Skeletal muscle tissue (tissue), 4 donors: ENCODE results near the gene SPATA13. TPM values are rescaled to one million over a fixed set of nuclear protein-coding genes. Genes with fewer than 3 reads are reported as not detected.

Source experiments
- H3K27ac ChIP-seq: one replicate; pipeline ENCODE4 v1.7.0; 2013; ENCODE audit warnings: mild to moderate bottlenecking, low read depth, low read length, inconsistent platforms
- H3K27me3 ChIP-seq, 3 donors: one replicate each; pipeline ENCODE4 v1.7.0; 2013; ENCODE audit warnings: low read length in 3 of 3; ENCODE audit not compliant: control insufficient read depth in 3 of 3, insufficient read depth in 3 of 3
- H3K36me3 ChIP-seq, 3 donors: one replicate each; pipeline ENCODE4 v1.7.0; 2013; ENCODE audit warnings: low read length in 3 of 3; ENCODE audit not compliant: control insufficient read depth in 3 of 3, insufficient read depth in 3 of 3
- H3K4me1 ChIP-seq, 3 donors: one replicate each; pipeline ENCODE4 v1.7.0; 2013; ENCODE audit warnings: low read length in 3 of 3, mild to moderate bottlenecking in 3 of 3; ENCODE audit not compliant: control insufficient read depth in 3 of 3, insufficient read depth in 3 of 3
- H3K4me3 ChIP-seq, 3 donors: one replicate each; pipeline ENCODE4 v1.7.0; 2013; ENCODE audit warnings: low read length in 3 of 3
- H3K9ac ChIP-seq, 3 donors: one replicate each; pipeline ENCODE4 v1.7.0; 2013; ENCODE audit warnings: low read length in 3 of 3, mild to moderate bottlenecking in 3 of 3, moderate library complexity in 2 of 3, low read depth in 1 of 3
- H3K9me3 ChIP-seq, 3 donors: one replicate each; pipeline ENCODE4 v1.7.0; 2013; ENCODE audit warnings: low read length in 3 of 3; ENCODE audit not compliant: control insufficient read depth in 3 of 3
- total RNA-seq: library from RNA; depleted of rRNA; stranded (reverse); fragments of >200 nt; gene quantifications from one replicate; pipeline ENCODE4 v1.2.3, GENCODE V29; 2014
- donor health status: Osteomylitis.

The SPATA13 gene
- total RNA-seq, 1 donor from 2014 or later, result 3.7 TPM

DNA sequence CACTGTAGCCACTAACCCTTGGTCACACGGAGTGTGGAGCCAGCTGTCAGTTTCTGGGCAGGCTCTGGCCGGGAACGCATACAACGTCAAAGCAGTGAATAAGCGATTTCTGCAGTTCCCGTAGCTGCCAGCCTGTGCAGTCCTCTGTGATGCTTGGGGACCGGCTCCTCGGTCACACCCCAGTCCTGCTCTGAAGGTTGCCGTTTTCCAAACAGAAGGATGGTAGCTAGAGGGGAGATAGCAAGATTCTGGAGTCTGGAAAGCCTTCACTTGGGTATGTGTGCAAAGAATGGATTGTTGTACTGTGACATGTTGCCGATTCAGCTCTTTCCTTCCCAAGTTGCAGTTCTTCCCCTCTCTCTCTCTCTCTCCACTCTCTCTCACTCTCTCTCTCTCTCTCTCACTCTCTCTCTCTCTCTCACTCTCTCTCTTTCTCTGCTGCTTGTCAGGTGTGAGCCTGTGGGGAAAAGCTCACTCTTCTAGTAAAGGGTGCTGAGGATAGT is 110.2 kb downstream of the SPATA13 start:
- Histone ChIP-seq H3K9me3 (no peaks in the 10 kb centered on the region), H3K9ac (peak overlapping the region; percentile 11 to 60 (median 53)), H3K4me3 (peak overlapping the region; percentile 58 to 82 (median 72)), H3K4me1 (peaks cover 18 to 28% (median 21%) of the 10 kb centered on the region in 3 donors), H3K27me3 (peaks cover 6 to 9% (median 7%) of the 10 kb centered on the region in 3 donors), H3K27ac (peak overlapping the region; percentile 78), H3K36me3 (no peaks in the 10 kb centered on the region)

DNA sequence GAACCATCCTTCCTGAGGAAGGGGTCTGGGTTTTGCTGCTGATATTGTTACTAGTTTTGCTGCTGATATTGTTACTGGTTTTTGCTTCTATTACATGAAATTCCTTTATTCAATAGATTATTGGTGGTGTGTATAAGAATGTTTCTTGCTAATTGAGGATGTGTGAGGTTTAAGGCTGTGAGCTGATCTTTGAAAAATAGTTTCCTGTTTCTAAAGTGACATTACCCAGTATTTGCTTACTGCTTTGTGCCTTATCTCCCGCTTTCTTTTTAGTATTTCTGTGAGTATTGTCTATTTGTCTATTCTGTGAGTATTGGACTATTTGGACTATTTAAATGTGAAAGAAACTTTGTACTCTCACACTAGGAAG is 110.7 kb downstream of the SPATA13 start:
- Histone ChIP-seq H3K9ac (peak overlapping the region in 2 of 3 donors; percentile 16 to 76), H3K9me3 (no peaks in the 10 kb centered on the region), H3K27me3 (peaks cover 6 to 9% (median 7%) of the 10 kb centered on the region in 3 donors), H3K27ac (peak overlapping the region; percentile 78), H3K4me1 (peaks cover 18 to 28% (median 21%) of the 10 kb centered on the region in 3 donors), H3K4me3 (peak overlapping the region; percentile 58 to 82 (median 72)), H3K36me3 (no peaks in the 10 kb centered on the region)

DNA sequence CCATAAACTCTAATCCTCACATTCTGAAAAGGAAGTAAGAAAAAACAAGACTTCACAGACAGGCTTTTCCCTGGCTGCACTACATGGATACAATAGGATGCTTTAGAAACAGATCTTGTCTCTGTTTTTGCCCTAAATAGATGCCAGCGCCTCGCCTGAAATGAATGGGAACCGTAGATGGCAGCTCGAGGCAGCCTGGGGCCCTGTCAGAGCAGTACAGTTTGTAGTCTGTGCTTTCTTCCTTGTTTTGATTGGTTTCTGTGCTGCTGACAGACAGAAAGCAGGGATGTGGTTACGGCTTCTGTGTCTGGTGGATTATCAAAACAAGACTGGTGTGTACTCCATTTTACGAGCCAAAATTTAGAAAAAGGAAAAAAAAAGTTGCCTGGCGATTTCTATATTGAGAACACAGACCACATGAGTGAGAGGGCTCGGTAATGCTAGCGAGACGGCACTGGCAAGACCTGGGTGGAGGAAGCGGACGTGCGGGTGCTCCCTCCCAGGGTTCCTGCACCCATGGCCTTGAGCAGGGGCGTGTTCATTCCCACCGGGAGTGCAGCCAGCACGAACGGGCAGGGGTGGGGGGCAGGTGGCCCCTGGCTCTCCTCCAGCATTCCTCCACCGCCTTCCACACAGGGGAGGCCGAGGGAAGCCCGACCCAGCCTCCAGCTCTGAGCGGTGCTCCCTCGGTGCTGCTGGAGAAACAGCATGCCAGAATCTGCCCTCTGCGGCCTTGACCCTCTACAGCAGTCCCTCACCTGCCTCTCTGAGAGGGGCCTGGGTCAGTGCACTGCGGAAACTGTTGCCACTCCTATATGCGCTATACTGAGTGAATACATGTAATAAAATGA is 111.3 kb downstream of the SPATA13 start:
- Histone ChIP-seq H3K9me3 (no peaks in the 10 kb centered on the region), H3K27me3 (peaks cover 6 to 9% (median 7%) of the 10 kb centered on the region in 3 donors), H3K4me1 (peaks cover 18 to 28% (median 21%) of the 10 kb centered on the region in 3 donors), H3K4me3 (peak overlapping the region; percentile 58 to 82 (median 70)), H3K36me3 (no peaks in the 10 kb centered on the region), H3K9ac (peak overlapping the region; percentile 58 to 76 (median 59)), H3K27ac (peak overlapping the region; percentile 78)

DNA sequence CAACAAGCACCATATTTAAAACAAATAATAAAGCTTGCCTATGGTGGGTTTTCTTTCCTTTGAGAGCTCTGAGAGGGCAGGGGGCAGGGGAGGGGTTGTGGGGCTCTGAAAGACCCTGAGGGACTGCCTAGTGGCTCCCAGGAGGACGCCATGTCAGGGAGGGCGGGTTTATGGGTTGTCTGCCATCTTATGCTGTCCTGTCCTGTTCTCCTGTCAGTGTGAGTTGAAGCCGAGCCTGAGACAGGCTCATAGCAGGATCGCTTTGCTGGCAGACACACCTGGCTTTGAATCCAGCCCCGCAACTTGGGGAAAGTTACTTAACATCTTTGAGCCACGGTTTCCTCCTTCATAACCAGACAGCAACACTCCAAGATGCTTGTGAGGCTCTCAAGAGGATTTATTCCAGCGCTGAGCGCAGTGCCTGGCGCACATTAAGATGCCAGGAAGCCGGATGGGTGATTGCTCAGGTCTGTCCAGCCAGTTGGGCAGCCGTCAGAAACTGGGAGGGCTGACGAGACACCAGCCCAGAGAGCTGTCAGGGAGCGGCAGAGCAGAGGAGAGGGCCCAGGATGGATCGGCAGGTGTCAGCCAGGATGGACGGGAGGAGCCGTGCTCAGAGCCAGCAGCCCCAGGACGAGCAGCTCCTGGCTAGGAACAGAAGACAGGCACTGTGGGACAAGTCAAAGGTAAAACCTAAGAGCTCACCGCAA is 112.1 kb downstream of the SPATA13 start:
- H3K4me1 ChIP-seq, result peaks cover 14 to 28% (median 21%) of the 10 kb centered on the region in 3 donors
- peak overlapping the region; percentile 58 to 82 (median 70) for H3K4me3 ChIP-seq
- H3K9me3 ChIP-seq, result no peaks in the 10 kb centered on the region
- peak overlapping the region; percentile 58 to 76 (median 59) for H3K9ac ChIP-seq
- H3K27me3 ChIP-seq, result peaks cover 6 to 9% (median 7%) of the 10 kb centered on the region in 3 donors
- H3K27ac ChIP-seq, result peak overlapping the region; percentile 78
- H3K36me3 ChIP-seq, result no peaks in the 10 kb centered on the region

DNA sequence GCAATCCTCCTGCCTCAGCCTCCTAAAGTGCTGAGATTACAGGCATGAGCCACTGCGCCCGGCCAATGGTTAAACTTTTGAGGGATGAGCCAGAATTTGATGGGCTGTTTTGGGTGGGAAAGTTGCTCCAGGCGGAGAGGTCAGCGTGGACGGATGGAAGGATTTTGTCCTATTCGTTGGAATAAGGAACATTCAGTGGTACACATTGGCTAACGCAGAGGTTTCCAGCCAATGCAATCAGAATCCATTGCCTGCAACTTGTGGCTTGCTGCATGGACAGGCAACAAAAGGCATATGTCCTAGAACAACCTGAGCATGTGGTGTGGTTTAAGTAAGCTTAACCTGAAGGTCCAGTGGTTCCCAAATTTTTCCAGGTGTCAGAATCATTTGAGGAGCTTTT is 113.4 kb downstream of the SPATA13 start:
- H3K9ac ChIP-seq, result no peak overlapping the region
- no peak overlapping the region for H3K4me3 ChIP-seq
- H3K27me3 ChIP-seq, result peaks cover 6 to 9% (median 7%) of the 10 kb centered on the region in 3 donors
- no peaks in the 10 kb centered on the region for H3K36me3 ChIP-seq
- no peak overlapping the region for H3K27ac ChIP-seq
- H3K9me3 ChIP-seq, result no peaks in the 10 kb centered on the region
- peaks cover 9 to 28% (median 21%) of the 10 kb centered on the region in 3 donors for H3K4me1 ChIP-seq

DNA sequence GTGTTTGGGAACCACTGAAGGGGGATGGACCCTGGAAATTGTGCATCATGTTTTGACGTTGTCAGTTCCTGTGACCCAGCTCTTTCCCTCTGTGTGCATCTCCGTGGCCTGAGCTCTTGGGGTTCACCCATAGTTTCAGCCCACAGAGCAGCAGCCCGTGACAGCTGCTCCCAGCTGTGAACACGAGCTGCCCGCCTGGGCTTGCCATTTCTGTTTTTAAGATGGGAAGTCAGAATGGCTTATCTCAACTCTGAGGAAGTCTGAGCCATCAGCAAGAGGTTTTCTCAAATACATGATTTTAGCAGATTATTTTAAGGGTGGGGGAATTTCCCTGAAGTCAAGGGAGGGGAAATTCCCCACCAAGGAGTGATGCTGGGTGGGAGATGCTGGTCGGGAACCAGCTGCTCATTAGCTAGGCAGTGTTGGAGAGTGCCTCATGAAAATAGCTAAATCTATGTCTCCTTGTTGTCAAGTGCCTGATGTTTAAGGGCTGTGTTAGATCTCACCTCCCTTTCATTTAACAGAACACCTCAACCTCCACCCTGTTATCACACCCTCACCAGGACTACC is 114.0 kb downstream of the SPATA13 start:
- Histone ChIP-seq H3K9ac (no peak overlapping the region), H3K4me1 (peaks cover 9 to 28% (median 21%) of the 10 kb centered on the region in 3 donors), H3K27ac (no peak overlapping the region), H3K27me3 (peaks cover 6 to 9% (median 7%) of the 10 kb centered on the region in 3 donors), H3K4me3 (no peak overlapping the region), H3K9me3 (no peaks in the 10 kb centered on the region), H3K36me3 (no peaks in the 10 kb centered on the region)

DNA sequence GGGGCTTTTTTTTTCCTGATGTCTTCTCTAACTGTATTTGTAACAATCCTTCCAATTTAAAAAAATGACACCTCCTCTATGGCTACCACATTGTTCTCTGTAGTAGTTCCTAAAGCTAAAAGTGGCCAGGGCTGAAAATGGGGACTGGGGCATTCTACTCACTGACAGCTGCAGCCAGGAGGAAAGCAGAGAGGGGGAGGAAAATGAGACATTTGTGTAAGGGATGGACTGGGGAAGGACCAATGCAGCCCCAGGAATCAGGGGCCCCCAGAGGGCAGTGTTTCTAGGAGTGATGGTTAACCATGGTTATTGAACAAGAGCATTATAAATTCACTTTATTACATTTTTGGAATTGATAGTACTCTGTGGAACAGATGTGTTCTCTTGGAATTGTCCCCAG is 114.5 kb downstream of the SPATA13 start:
- Histone ChIP-seq H3K4me3 (no peak overlapping the region), H3K9me3 (no peaks in the 10 kb centered on the region), H3K27me3 (peaks cover 6 to 9% (median 7%) of the 10 kb centered on the region in 3 donors), H3K27ac (no peak overlapping the region), H3K9ac (no peak overlapping the region), H3K4me1 (peaks cover 9 to 28% (median 21%) of the 10 kb centered on the region in 3 donors), H3K36me3 (no peaks in the 10 kb centered on the region)

DNA sequence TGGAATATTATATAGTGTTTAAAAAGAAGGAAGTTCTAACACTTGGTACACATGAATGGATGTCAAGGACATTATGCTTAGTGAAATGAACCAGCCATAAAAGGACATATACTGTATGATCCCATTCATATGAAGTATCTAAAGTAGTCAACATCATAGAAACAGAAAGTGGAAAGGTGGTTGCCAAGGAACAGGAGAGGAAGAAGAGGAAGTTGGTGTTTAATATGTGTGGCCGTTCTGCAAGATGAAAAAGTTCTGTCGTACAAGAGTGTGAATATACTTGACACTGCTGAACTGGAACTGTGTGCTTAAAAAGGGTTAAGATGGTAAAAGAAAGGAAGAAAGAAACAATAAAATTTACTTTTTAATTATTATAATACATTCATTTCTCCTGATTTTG is 115.8 kb downstream of the SPATA13 start:
- H3K4me3 ChIP-seq, result no peak overlapping the region
- peaks cover 5 to 9% (median 6%) of the 10 kb centered on the region in 3 donors for H3K27me3 ChIP-seq
- H3K9ac ChIP-seq, result no peak overlapping the region
- H3K27ac ChIP-seq, result no peak overlapping the region
- no peaks in the 10 kb centered on the region for H3K36me3 ChIP-seq
- H3K4me1 ChIP-seq, result peaks cover 9 to 21% (median 18%) of the 10 kb centered on the region in 3 donors
- H3K9me3 ChIP-seq, result no peaks in the 10 kb centered on the region

DNA sequence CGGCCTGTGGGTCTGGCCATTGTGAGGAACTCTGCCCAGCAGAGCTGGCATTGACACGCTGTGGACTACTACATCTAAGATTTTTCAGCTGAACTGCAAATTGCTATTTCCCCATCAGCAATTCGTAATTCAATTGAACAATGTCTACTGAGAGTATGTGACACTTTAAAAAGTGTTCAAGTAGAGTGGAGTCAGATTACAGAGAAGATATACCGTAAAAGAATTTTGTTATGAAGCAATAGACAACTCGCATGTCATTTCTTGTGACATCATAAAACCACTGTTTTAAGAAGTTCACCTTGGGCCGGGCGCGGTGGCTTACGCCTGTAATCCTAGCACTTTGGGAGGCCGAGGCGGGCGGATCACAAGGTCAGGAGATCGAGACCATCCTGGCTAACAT is 116.3 kb downstream of the SPATA13 start:
- Histone ChIP-seq H3K36me3 (no peaks in the 10 kb centered on the region), H3K9me3 (no peaks in the 10 kb centered on the region), H3K9ac (no peak overlapping the region), H3K27me3 (peaks cover 5 to 9% (median 6%) of the 10 kb centered on the region in 3 donors), H3K4me1 (peaks cover 9 to 21% (median 16%) of the 10 kb centered on the region in 3 donors), H3K4me3 (no peak overlapping the region), H3K27ac (no peak overlapping the region)
